ENCODE data around the gene DOCK3. TPM values are rescaled to one million over a fixed set of nuclear protein-coding genes. Genes with fewer than 3 reads are reported as not detected.
"Not testable (repeated sequence)": the region's sequence is repeated elsewhere in the genome, so short reads cannot be mapped to it uniquely, and the experiment has no call there.

Gene DOCK3
- total RNA-seq, 1 donor from 2014 or later: 39.9 TPM

DNA sequence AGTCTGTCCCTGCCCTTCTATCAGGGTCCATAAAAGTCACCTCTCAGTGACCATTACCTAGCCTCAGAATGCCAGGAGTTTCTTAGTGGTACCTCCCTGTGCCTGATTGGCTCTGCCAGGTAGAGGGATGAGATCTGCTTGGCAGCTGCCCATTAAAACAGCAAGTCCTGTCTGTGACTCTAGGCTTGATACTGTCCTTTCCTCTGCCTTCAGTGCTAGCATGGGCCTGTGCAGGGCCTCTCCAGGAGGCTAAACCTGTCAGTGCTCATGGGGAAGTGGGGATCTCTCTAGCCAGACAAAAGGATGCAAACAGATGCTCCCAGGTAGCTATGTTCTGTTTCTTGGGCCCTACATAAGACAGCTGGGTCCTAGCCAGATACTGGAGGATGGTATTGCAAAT, 700.4 kb downstream of the DOCK3 start:
- DNase-seq (ENCODE audit: low spot score in 2 of 2): no peak

DNA sequence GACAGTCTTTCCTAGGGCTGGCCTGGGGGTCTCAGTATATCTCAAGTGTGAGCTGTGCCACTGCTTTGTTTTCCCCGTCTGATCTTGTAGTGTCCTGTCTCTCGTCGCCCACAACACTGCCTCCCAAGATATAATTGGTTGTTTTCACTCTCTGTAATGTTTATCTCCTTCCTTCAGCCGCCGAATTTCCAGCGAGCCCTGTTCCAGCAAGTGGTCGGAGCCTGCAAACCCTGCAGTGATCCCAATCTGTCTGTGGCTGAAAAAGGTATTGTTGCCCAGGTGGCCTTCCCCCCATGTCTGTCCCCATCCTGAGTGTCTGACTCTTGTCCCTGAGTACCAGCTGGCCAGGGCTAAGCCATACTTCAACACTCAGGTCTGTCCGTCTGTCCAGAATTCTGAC, 700.8 kb downstream of the DOCK3 start:
- no peak for FAIRE-seq
- no peak for DNase-seq (ENCODE audit: low spot score in 2 of 2)

More for the DNA sequence above, 700.4 kb downstream of the DOCK3 start:
- FAIRE-seq: no peak

DNA sequence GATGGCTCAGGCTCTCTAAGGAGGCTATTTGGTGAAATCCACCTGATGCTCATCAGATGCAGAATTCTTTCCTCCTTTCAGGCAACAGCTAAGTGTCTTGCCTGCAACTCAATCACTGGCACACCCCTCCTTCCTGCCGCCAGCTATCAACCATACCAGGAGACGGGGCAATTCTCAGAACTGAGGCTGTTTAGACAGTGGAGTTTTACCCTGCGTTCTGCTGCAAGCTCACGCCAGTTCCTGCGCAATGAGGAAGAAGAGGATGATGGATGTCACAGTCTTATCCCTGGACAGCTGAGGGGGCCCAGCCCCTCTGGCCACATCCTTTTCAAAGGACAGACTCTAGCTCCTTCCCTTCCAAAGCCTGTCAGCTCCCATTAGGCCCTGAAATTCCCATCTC, 703.3 kb downstream of the DOCK3 start:
- DNase-seq (ENCODE audit: low spot score in 2 of 2) (no peak), FAIRE-seq (no peak)

DNA sequence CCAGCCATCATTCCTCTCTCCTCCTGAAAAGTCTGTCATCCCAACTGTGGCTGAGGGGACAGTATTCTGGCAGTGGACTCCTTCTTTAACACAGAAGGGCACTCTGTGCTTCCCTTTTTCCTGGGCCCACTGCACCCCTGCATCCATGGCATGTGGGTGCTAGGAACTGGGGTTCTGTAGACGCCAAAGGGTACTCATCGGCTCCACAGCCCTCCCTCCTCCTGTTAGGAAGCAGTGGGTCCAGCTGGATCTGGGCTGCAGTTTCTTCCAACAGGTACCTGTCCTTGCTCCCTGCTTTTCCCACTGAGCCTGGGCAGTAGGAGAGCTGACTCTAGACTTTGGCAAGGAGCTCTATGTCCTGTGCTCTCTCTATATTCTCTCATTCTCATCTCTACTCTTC, 704.0 kb downstream of the DOCK3 start:
- DNase-seq (ENCODE audit: low spot score in 2 of 2) (no peak), FAIRE-seq (no peak)

DNA sequence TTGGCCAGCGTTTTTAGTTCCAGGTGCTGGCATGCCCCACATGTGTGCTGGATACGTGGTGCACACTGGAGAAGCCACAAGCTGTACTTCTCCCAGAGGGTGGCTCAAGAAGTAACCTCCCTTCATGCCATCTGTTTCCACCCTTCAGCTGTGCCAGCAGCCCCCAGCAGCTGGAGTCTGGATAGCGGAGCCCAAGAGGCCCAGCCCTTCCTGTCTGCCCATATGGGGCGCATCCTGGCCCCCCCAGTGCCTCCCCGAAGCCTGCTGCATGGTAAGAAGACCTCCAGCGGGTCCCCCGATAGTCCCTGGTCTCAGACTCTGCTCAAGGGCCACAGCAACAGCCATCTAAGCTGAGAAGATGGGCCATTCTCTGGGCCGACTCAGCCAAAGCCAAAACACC, 704.6 kb downstream of the DOCK3 start:
- DNase-seq (ENCODE audit: low spot score in 2 of 2) (no peak), FAIRE-seq (no peak)

DNA sequence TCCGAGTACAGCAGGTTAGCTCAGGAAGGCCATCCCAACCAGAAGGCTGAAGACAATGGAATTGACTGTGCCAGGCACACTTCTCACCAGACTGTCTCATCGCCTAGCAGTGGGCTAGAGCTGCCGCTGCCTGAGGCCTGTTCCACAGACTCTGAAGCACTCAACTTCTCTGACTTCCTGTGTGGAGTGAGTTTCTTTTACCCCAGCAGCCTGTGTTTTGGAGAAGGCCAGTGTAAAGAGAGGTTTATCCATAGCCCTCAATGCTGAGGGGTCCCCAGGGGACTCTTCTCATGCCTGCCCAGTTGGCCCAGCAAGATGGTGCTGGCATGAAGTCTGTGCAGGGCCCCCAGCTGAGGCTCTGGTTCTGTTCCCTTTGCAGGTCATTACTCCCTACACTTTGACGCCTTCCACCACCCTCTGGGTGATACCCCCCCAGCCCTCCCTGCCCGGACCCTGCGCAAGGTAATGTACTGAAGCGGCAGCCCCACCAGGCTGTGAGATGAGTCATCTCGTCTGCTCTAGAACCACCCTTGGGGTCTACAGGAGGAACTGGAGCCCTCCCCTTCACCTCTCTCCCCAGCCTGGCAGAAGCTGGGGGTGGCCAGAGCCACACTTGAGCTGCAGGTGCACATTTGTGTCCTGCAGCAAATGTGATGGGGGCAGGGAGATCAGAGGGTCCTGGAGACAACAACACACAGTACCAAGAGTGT, 705.2 kb downstream of the DOCK3 start:
- FAIRE-seq (no peak), DNase-seq (ENCODE audit: low spot score in 2 of 2) (no peak)

DNA sequence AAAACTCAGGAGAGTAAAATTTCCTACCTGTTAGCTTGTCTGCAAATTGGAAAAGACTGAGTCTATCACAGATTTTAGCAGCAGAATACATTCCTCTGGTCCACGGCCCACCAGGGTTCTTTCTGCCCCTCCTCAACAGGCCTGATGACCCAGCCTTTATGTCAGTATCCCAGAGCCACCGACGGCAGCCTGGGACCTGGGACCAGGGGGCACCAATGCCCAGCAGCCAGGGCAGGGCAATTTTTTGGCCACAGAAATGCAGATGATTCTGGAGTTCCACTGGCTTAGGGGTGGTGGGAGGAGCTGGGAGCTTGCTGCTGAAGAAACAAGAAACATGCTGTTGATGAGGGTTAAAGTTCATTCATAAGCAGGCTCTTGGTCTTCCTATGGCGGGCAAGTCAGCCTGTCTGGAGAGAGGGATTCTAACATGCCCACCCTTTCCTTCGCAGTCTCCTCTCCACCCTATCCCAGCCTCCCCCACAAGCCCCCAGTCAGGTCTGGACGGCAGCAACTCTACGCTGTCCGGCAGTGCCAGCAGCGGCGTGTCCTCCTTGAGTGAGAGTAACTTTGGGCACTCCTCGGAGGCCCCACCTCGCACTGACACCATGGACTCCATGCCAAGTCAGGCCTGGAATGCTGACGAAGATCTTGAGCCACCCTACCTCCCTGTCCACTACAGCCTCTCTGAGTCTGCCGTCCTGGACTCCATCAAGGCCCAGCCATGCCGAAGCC, 706.0 kb downstream of the DOCK3 start:
- no peak for FAIRE-seq
- no peak for DNase-seq (ENCODE audit: low spot score in 2 of 2)

DNA sequence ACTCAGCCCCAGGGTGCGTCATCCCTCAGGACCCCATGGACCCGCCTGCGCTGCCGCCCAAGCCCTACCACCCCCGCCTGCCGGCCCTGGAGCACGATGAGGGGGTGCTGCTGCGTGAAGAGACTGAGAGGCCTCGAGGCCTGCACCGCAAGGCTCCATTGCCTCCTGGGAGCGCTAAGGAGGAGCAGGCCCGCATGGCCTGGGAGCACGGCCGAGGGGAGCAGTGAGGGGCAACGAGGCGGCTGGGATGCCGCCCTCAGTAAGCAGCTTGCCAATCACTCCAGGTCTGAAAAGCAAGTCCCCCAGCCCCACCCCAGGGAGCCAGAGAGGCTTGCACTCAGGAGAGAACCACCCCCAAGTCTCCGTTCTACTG, 706.6 kb downstream of the DOCK3 start:
- DNase-seq (ENCODE audit: low spot score in 2 of 2): no peak
- no peak for FAIRE-seq

DNA sequence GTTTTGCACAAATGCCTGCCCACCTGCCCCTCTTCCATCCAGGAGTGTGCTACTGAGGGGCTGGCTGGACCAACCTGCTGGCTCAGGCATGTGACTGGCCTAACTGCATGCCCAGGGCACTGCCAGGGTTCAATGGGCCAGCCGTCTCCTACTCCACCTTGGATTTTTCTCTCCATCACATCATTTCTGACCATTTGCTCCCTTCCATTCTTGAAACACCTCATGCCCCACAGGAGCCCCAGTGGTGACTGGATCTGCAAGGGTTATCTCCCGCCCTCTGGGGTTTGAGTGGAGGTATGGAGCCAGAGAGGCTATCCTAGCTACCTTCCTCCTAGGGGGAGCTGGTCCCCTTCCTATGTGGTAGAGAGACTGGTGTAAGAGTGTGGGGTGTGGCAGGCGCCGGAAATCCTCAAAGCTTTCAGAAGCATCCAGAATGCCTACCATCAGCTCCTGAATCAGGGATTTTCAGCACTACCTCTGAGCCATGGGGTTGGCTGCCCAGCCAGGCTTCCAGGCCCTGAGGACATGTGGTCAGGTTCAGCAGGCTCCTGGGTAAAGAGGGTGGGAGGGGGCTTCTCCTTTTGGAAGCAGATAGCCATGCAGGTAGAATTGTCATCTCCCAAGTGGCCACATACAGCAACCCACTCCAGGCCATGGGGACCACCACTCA, 707.5 kb downstream of the DOCK3 start:
- no peak for DNase-seq (ENCODE audit: low spot score in 2 of 2)
- FAIRE-seq: no peak

DNA sequence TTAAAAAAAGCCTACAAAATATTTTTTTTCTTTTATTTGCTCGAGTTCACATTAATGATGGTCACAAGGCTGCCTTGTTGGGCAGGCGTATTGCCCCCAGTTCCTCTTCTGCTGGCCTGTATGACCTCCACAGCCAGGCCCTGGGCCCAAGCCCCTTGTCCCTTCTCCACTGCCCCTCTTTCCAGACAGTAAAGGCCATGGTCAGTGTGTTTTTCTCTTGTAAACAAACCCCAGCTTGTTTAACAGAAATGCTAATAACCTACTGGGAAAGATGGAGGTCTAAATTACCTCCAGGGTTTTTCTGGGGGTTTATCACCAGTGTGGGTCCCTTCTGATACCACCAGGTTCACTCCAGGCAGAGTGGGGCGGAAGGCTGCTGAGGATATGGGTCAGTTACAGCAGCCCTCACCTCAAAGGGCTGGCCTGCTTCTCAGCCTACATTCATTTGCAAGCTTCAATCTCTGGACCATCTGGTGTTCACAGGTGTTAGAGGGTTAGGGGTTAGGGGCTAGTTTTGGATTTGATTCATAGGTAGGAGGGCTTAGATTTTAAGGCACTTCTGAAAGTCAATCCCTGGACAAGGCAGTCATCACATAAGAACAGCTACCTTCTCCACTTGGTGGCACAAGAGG, 708.3 kb downstream of the DOCK3 start:
- DNase-seq (ENCODE audit: low spot score in 2 of 2): no peak
- FAIRE-seq: no peak

DNA sequence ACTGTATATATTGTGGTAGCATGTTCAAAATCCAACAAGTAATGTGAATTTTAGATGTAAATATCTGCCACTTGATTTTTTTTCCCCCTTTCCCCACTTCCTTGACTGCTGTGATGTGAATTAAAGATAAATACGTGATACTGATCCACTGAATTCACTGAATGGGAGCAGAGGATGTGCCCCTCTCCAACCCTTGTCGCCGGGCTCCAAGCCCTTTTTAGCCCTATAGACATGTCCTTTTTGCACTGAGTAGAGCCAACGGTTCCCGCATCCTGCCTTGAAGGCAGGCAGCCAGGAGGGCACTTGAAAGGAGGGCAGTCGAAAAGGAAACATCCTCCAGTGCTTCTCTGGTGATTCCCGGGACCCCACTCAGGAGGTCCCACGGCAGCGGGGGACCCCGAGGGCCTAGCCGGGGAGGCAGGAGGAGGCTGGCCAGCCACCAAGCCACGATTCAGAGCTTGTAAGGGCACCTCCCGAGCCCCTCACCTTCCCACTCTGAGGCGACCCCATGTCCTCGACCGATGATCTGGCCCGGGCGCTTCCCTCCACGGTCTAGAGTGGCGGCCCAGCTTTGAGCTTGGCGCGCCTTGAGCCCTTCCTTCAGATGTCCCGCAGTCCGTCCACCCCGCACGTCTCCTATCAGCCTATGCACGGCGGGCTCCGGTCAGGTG, 709.5 kb downstream of the DOCK3 start:
- no peak for FAIRE-seq
- peak; percentile 56 to 58 for DNase-seq (ENCODE audit: low spot score in 2 of 2)

DNA sequence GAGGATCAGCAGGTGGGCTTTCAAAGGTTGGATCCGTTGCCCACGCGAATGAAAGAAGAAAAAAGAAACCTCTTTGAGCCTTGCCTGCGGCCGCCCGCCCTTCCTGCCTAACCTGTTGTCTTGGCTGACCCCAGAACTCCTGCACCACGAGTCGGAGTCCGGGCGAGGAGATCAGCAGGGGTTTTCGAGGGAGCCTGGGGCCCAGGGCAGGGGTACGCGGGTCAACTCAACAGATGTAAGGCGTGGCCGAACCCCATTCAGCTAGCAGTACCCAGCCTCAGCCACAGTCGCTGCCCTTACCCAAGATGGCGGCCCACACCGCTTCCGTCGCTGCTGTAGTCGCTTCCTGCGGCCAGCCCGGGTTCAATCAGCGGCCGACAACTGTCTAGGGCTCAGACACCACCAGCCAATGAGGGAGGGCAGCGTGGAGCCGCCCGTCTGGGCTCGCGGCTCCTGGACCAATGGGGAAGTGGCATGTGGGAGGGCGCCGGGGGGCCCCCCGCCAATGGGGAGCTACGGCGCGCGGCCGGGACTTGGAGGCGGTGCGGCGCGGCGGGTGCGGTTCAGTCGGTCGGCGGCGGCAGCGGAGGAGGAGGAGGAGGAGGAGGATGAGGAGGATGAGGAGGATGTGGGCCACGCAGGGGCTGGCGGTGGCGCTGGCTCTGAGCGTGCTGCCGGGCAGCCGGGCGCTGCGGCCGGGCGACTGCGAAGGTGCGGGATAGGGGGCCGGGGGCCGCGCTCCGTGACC, 710.2 kb downstream of the DOCK3 start, which contains the start of gene MANF:
TSS of gene MANF (plus strand) at position 566 of the 748 bp plus-strand sequence. CDS start at position 618, 52 bp downstream.
- DNase-seq (ENCODE audit: low spot score in 2 of 2): peak; percentile 99 to 100
- peak; percentile 64 for FAIRE-seq

DNA sequence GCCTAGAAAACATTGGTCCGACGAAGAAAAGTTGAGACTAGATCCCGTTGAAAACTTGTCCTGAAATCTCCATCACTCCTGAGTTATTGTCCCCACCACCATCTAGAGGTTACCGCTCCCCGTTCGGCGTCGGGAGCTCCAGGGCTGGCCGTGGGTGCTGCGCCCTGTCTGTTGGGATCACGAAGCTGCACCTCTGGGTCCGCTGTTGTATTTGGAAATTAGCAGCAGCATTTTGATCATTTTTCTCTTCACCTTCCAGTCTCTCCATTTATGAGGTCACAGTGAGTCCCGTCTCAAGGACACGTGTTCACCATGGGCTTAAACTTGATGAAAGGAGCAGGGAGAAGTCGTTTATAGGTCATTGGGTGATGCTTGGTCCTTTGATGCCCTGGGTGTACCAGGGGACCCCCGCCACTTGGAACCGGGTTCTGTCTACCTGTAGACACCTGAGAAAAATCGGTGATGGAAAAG, 710.9 kb downstream of the DOCK3 start:
- DNase-seq (ENCODE audit: low spot score in 2 of 2) (no peak), FAIRE-seq (no peak)

DNA sequence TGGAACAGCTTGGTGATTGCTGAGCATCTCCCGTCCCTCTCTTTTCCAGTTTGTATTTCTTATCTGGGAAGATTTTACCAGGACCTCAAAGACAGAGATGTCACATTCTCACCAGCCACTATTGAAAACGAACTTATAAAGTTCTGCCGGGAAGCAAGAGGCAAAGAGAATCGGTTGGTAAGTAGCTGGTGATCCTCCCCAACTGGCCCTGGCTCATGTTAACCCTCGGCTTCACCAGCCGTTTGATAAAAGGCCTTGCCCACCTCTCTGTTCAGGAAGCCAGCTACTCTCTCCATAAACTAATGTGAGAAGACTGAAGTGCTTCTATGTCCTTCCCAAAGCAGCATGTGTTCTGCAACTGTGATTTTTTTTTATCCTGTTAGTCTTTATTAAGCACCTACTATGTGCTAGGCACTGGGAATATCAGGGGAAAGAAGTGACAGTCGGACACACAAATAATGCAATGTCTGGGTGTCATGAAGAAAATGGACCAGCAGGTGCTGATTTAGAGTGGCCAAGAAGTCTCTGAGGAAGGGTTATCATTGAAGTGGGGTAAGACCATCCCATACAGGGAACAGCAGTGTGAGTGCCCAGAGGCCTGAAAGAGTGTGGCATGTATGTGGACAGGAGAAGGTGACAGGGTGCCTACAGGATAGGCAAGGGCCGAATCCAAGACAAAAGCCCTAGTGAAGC, 711.6 kb downstream of the DOCK3 start:
- no peak for FAIRE-seq
- DNase-seq (ENCODE audit: low spot score in 2 of 2): no peak

DNA sequence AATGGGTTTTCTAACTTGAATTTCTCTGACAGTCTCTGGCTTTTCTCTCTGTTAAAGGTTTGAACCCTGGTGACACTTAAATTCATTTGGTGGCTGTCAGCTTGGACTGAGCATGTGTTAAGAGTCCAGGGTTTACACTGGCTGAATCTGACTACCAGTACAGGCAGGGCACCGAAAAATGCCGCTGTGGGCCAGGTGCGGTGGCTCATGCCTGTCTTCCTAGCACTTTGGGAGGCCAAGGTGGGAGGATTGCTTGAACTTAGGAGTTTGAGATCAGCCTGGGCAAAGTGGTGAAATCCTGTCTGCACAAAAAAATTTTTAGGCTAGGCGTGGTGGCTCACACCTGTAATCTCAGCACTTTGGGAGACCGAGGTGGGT, 712.1 kb downstream of the DOCK3 start:
- DNase-seq (ENCODE audit: low spot score in 2 of 2) (no peak), FAIRE-seq (no peak)

DNA sequence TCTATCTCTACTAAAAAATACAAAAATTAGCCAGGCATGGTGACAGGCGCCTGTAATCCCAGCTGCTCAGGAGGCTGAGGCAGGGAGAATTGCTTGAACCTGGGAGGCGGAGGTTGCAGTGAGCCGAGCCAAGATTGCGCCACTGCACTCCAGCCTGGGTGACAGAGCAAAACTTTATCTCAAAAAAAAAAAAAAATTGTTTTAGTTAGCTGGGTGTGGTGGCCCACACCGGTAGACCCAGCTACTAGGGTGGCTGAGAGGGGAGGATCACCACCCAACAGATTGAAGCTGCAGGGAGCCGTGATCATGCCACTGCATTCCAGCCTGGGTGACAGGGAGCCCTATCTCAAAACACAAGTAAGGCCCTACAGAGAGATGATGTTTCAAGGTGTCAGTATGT, 712.6 kb downstream of the DOCK3 start:
- DNase-seq (ENCODE audit: low spot score in 2 of 2); FAIRE-seq: not testable (repeated sequence)

DNA sequence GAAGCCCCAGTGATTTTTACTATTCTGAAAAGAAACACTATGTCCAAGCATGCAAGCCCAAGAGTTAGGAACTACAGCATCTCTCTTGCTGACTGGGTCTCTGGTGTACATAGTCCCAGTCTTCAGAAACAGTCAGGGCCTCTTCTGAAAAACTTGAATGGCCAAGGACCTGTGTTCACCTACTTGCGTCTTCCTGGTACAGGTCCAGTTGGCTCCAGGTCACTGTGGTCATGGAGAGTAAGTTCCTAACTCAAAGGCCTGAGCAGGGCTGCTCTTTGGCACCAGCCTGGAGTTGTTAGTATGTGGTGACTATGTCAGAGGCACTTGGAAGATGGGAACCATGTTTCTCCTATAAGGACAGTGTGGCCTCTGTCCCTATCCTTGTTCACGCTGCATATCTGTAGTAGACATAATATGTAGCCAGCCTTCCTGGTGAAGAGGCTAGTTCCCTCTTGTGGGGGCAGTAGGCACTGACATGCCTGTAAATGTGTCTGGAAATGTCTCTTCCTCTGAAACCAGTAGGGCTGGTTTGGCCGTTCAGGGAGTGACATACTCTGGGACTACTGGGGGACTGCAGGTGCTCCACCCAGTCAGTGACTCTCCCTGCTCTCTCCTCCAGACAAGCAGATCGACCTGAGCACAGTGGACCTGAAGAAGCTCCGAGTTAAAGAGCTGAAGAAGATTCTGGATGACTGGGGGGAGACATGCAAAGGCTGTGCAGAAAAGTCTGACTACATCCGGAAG, 713.7 kb downstream of the DOCK3 start:
- no peak for FAIRE-seq

DNA sequence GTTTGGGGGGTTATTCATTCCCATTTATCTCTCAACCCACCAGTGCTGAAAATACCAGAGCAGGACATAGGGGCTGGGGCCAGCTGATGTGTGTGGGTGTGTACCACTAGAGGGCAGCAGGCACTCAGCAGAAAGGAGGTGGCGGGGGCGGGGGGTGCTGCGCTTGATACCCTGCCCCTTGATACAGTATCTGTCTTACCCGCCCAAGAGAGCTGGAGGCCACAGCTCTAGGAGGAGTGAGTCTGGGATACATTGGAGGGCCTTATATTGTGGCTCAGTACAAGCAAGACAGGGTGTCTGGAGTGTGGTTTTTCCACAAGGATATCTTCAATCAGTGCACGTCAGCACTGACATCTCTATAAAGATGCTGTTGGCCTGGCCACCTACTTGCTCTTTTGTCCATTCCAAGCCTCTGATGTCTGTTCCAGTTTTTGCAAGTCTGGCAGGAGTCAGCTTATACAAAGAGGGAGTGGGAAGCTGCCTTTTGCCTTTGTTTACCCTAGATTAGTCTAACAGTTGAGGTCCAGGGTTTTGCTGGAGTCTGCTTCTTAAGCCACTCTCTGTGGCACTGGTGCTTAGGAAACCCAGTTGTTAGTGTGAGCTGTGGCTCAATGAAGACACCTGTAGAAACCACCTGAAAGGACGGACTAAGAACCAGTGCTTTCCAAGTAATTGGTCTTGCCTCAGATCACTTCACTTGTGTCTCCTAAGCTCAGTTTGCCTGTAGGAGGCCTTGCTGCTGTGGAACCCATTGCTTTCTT, 714.9 kb downstream of the DOCK3 start:
- DNase-seq (ENCODE audit: low spot score in 2 of 2) (peak; percentile 38 to 58), FAIRE-seq (no peak)

More for the DNA sequence above, 713.7 kb downstream of the DOCK3 start:
- no peak for DNase-seq (ENCODE audit: low spot score in 2 of 2)

Measured in frontal cortex (tissue), 4 donors.